Endothelial cell (in vitro differentiated cells): ENCODE results near the gene SH2D4B. TPM values are rescaled to one million over a fixed set of nuclear protein-coding genes. Genes with fewer than 3 reads are reported as not detected.

Experiments used
- DNase-seq: peaks from one replicate; pipeline ENCODE4 v3.0.0; 2021; ENCODE audit warnings: low spot score
- H3K27ac Mint-ChIP-seq: one replicate; pipeline ENCODE4 v1.8.0; 2021; ENCODE audit warnings: mixed read lengths, inconsistent platforms; ENCODE audit not compliant: unreplicated experiment
- H3K27me3 Mint-ChIP-seq: one replicate; pipeline ENCODE4 v1.8.0; 2021; ENCODE audit warnings: mild to moderate bottlenecking, moderate library complexity, mixed read lengths, inconsistent platforms; ENCODE audit not compliant: unreplicated experiment
- H3K36me3 Mint-ChIP-seq: one replicate; pipeline ENCODE4 v1.8.0; 2021; ENCODE audit warnings: mild to moderate bottlenecking, low read depth, mixed read lengths, inconsistent platforms; ENCODE audit not compliant: unreplicated experiment
- H3K4me1 Mint-ChIP-seq: one replicate; pipeline ENCODE4 v1.8.0; 2021; ENCODE audit warnings: mild to moderate bottlenecking, mixed read lengths, inconsistent platforms; ENCODE audit not compliant: unreplicated experiment
- H3K4me3 Mint-ChIP-seq: one replicate; pipeline ENCODE4 v1.8.0; 2021; ENCODE audit warnings: mild to moderate bottlenecking, mixed read lengths, inconsistent platforms; ENCODE audit not compliant: unreplicated experiment
- H3K9me3 Mint-ChIP-seq: one replicate; pipeline ENCODE4 v1.8.0; 2021; ENCODE audit warnings: mixed read lengths, inconsistent platforms; ENCODE audit not compliant: unreplicated experiment
- total RNA-seq: library from RNA; stranded (reverse); fragmentation: NEBNext Ultra II Directional; extraction: Animal tissue kit (Norgen Biotek cat#: 25700); gene quantifications from one replicate; pipeline ENCODE4 v1.2.1, GENCODE V29; 2021; ENCODE audit not compliant: unreplicated experiment
- TF ChIP-seq, protein P1 (sequence below): fragments of 200-600 bp; sonication (generic); IDR thresholded peaks from one replicate; pipeline ENCODE4 v1.5.0; 2021; ENCODE audit warnings: antibody characterized with exemption; ENCODE audit not compliant: unreplicated experiment

The SH2D4B gene
- total RNA-seq, 1 donor from 2014 or later: 0.23 TPM

DNA sequence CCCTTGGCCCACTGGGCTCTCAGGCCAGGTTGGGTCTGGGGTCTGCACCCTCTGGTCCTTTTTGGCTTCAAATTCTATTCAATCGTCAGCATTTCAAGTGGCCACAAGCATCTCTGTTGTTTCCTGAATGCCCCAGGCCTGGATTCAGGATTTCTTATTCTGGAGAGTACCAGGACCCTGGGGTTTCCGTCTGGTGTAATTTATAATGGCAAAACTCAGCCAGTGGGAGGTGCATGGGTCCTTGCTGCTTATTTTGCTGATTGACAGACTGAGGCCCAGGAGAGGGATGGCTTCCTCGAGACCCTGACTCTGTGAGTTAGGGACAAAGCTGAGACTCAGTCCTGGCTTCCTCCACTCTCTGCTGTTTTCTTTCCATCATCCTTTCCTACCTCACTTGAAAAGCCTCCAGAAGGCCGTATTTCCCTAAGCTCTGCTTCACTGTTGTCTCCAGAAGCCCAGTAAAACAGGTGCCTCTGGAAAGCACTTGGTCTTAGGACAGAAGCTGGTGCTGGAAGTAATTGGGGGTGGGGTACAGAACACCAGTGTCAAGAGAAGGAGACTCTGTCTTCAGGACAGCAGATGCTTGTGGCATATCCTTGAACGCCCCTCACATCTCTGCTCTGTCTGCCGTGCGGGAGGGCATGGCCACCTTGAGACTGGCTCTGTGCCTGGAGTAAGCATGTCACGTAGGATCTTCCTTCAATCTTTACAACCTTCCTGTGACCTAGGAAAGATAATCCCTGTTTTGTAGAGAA is 39.4 kb upstream of the SH2D4B start:
- Mint-ChIP-seq H3K9me3 (no peaks in the 10 kb centered on the region), H3K4me1 (peaks cover 75% of the 10 kb centered on the region), H3K27ac (peak overlapping the region; percentile 17), H3K36me3 (peaks cover 23% of the 10 kb centered on the region), H3K27me3 (peaks cover 7% of the 10 kb centered on the region), H3K4me3 (no peak overlapping the region)
- TF ChIP-seq, protein P1, sequence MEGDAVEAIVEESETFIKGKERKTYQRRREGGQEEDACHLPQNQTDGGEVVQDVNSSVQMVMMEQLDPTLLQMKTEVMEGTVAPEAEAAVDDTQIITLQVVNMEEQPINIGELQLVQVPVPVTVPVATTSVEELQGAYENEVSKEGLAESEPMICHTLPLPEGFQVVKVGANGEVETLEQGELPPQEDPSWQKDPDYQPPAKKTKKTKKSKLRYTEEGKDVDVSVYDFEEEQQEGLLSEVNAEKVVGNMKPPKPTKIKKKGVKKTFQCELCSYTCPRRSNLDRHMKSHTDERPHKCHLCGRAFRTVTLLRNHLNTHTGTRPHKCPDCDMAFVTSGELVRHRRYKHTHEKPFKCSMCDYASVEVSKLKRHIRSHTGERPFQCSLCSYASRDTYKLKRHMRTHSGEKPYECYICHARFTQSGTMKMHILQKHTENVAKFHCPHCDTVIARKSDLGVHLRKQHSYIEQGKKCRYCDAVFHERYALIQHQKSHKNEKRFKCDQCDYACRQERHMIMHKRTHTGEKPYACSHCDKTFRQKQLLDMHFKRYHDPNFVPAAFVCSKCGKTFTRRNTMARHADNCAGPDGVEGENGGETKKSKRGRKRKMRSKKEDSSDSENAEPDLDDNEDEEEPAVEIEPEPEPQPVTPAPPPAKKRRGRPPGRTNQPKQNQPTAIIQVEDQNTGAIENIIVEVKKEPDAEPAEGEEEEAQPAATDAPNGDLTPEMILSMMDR: no peak
- DNase-seq: no peak

DNA sequence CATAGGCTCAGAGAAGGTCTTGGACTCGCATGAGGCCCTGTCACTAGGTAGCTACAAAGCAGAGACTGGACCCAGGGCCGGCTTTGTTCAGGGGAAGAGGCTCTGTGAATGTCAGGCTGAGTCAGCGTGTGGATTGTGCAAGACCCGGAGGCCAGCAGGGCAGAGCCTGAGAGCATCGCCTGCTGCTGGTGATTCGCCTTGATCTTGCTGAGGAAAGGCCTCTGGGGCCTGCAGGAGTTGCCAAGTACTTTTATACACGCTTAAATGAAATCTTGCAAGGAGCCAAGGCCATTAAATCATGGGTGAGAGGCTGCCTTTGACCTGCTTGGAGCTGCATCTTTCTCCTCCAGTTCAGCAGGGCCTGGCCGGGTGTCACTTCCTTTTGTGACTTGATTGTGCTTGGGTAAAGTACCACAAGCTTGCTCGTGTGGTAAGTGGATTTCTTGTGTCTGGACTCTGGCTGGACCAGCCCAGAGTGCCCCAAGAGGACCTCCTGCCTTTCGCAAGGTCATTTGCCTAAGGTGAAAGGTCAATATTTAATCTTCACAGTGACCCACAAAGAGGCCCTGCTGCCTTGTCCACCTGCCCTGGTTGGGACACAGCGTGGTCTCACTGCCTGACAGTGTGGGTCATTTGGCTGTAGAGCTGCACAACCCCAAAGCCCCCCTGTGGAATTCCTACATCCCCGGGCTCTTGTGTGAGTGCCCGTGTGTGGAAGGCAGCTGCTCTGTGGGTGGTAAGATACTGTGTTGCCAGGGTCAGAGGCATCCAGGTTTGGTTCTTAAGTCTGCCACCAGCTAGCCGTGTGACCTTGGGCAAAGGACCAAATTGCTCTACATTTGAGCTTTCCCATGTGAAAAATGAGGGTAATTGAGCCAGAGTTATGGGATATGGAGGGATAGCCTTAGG is 38.6 kb upstream of the SH2D4B start:
- Mint-ChIP-seq H3K36me3 (peaks cover 18% of the 10 kb centered on the region), H3K9me3 (no peaks in the 10 kb centered on the region), H3K27ac (peak overlapping the region; percentile 17), H3K4me1 (peaks cover 77% of the 10 kb centered on the region), H3K27me3 (peaks cover 7% of the 10 kb centered on the region), H3K4me3 (no peak overlapping the region)
- TF ChIP-seq, protein P1: no peak
- DNase-seq: no peak

DNA sequence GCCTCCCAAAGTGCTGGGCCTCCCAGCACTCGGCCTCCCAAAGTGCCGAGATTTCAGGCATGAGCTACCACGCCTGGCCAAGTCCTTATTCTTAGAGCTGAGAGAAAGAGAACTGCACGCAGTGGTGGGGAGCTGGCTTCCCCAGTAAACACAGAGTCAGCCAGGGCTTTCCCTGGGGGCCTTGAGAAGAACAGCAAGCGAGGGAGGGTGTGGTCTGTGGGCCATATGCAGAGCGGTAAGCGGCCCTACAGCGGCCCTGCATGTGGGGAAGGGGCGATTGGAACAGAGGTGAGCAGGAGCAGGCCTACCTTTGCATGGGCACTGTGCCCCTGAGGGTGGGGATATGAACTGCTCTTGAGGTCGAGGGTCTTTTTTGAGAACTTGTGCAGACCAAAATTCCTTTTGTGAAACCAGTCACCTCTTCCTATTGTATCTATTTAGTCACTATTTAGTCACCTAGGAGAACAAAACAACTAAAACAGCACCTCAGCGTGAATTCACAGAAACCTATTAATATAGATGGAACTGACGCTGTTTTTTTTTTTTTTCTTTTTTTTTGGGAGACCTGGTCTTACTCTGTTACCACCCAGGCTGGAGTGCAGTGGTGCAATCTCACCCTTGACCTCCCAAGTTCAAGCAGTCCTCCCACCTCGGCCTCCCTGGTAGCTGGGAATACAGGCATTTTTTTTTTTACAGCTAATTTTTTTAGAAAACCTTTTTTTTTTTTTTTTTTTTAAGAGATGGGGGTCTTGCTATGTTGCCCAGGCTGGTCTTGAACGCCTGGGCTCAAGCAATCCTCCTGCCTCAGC is 36.9 kb upstream of the SH2D4B start:
- H3K4me1 Mint-ChIP-seq: peaks cover 80% of the 10 kb centered on the region
- peaks cover 7% of the 10 kb centered on the region for H3K27me3 Mint-ChIP-seq
- H3K4me3 Mint-ChIP-seq: no peak overlapping the region
- TF ChIP-seq, protein P1: no peak
- no peak for DNase-seq
- peaks cover 14% of the 10 kb centered on the region for H3K36me3 Mint-ChIP-seq
- no peaks in the 10 kb centered on the region for H3K9me3 Mint-ChIP-seq
- peak overlapping the region; percentile 8 for H3K27ac Mint-ChIP-seq

DNA sequence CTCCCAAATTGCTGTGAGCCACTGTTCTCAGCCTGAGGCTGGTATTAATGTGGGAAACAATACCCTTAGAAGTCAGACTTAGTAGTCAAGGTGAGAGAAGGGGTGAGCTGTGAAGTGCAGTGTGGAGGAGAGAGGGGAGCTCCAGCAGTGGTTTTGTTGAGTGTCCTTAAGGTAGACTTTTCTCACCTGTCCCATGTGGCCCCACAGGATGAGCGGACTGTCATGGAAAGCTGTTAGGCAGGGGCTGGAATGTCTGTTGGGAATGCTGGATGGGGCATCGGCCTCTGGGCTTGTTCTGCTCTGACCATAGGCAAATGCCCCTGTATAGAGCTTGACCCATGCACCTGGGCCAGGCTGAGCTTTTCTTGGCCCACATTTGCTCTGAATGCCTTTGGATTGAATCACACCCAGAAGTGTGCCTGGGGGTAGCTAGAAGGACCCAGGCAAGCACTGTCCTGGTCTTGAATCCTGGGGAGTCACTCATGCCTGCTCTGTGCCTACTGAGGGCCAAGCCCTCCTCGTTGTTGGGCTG is 36.3 kb upstream of the SH2D4B start:
- H3K36me3 Mint-ChIP-seq: peaks cover 14% of the 10 kb centered on the region
- TF ChIP-seq, protein P1: no peak
- H3K27ac Mint-ChIP-seq: no peak overlapping the region
- peaks cover 81% of the 10 kb centered on the region for H3K4me1 Mint-ChIP-seq
- H3K9me3 Mint-ChIP-seq: no peaks in the 10 kb centered on the region
- no peak for DNase-seq
- H3K4me3 Mint-ChIP-seq: no peak overlapping the region
- H3K27me3 Mint-ChIP-seq: peaks cover 7% of the 10 kb centered on the region
